ENCODE measurements around the gene INTS15. TPM values are rescaled to one million over a fixed set of nuclear protein-coding genes. Genes with fewer than 3 reads are reported as not detected.
A peak's percentile ranks its signal among the peaks of the same experiment; 100 is the strongest.

Gene INTS15
- total RNA-seq, result 10 to 100 TPM; 21.3 to 34.5 (median 29.7) TPM

DNA sequence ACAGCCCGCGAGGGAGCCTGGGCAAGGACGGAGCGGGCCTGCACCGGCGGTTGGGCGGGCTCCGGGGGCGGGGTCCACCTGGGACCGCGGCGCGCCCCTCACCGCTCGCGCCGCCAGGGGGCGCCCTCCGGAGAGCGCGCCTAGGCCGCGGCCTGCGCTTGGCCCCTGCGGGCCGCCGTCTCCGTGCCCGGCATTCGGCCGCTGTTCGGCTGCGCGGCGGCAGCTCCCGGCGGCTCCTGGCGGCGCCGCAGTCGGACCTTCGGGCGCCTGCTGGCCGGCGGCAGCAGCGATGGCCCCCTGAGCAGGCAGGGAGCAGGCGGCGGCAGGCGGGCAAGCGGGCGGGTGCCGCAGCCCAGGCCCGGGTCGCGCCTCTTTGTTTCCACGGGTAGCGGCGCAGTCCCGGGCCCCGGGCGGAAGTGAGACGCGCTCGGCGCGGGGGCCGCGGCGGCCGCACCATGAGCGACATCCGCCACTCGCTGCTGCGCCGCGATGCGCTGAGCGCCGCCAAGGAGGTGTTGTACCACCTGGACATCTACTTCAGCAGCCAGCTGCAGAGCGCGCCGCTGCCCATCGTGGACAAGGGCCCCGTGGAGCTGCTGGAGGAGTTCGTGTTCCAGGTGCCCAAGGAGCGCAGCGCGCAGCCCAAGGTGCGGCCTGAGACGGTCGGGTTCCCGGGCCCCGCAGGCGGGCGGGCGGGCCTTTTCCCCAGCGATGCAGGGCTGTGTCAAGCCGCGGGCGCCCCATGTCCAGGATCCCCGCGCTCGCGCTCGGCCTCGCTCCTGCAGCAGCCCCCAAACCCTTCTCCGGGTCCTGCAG lies at the start of gene INTS15:
INTS15 (plus strand) TSS at position 193 of the 816 bp plus-strand sequence; CDS start at position 456, 263 bp downstream.
- peak; percentile 30 to 93 for DNase-seq (ENCODE audit: low spot score in 2 of 2)
- TF ChIP-seq POLR2A (IDR thresholded peaks at IDR 0.05), result no peak
- TF ChIP-seq, protein P1, sequence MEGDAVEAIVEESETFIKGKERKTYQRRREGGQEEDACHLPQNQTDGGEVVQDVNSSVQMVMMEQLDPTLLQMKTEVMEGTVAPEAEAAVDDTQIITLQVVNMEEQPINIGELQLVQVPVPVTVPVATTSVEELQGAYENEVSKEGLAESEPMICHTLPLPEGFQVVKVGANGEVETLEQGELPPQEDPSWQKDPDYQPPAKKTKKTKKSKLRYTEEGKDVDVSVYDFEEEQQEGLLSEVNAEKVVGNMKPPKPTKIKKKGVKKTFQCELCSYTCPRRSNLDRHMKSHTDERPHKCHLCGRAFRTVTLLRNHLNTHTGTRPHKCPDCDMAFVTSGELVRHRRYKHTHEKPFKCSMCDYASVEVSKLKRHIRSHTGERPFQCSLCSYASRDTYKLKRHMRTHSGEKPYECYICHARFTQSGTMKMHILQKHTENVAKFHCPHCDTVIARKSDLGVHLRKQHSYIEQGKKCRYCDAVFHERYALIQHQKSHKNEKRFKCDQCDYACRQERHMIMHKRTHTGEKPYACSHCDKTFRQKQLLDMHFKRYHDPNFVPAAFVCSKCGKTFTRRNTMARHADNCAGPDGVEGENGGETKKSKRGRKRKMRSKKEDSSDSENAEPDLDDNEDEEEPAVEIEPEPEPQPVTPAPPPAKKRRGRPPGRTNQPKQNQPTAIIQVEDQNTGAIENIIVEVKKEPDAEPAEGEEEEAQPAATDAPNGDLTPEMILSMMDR (IDR thresholded peaks at IDR 0.05), result no peak
- intact Hi-C loops (cut with DNase I; ENCODE audit: low total_unique reads), result loop anchor here (2.0 kb wide), 1 partner anchor 51 kb away; no protein-coding TSS in a partner anchor
- 0 to 1% methylated on average over 22 to 63 of the region's 107 CpGs for WGBS, 2 donors
- peak within 1 kb of the TSS; percentile 83 for H3K4me3 ChIP-seq (ENCODE audit: low read depth, poor library complexity, severe bottlenecking)

- H3K4me3 ChIP-seq (ENCODE audit: low read depth, poor library complexity, severe bottlenecking), result no peak overlapping the region
- TF ChIP-seq, protein P1 (IDR thresholded peaks at IDR 0.05), result no peak
- TF ChIP-seq POLR2A (IDR thresholded peaks at IDR 0.05), result no peak
- DNase-seq (ENCODE audit: low spot score in 2 of 2), result no peak
- intact Hi-C loops (cut with DNase I; ENCODE audit: low total_unique reads), result no loop called here
- 85 to 100% methylated on average over 1 of the region's 1 CpG for WGBS, 2 donors
Measured at GRCh38 chr7:6542368-6542767, 47.5 kb upstream of the INTS15 start.

GRCh38 chr7:6545398-6546126 lies 44.3 kb upstream of the INTS15 start:
- 73 to 74% methylated on average over 19 to 22 of the region's 22 CpGs for WGBS, 2 donors
- intact Hi-C loops (cut with DNase I; ENCODE audit: low total_unique reads), result no loop called here
- no peak for DNase-seq (ENCODE audit: low spot score in 2 of 2)
- TF ChIP-seq POLR2A (IDR thresholded peaks at IDR 0.05), result no peak
- no peak overlapping the region for H3K4me3 ChIP-seq (ENCODE audit: low read depth, poor library complexity, severe bottlenecking)

DNA sequence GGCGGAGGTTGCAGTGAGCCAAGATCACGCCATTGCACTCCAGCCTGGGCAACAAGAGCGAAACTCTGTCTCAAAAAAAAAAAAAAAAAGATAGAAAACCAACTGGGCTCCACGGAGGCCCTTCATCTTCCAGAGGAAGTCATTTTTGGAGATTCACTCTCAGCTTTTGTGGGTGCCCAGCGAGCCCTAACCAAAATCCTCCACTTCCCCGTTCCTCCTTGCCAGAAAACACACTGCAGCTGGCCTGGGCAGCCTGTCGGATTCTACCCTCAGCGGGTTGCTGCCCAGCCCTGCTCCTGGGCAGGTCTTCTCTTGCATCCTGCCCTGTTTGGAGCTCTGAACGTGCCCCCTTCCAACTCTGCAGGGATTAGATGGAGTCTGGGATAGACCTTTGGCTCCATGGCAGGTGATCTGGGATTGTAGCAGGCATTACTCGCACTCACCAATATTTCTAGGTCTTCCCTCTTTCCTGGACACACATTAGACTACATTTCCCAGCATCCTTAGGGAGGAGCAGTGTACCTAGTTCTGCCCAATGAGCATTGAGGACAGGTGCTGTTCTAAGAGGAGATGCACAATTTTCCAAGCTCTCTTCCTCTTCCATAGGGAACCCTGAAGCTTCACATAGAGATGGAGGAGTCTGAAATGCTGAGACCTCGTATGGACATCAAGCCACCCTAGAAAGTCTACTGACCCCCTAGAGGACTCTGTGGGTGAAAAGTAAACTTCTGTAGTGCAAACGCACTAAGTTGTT lies 43.1 kb upstream of the INTS15 start:
- no peak overlapping the region for H3K4me3 ChIP-seq (ENCODE audit: low read depth, poor library complexity, severe bottlenecking)
- TF ChIP-seq POLR2A (IDR thresholded peaks at IDR 0.05), result no peak
- TF ChIP-seq, protein P1 (IDR thresholded peaks at IDR 0.05), result no peak
- intact Hi-C loops (cut with DNase I; ENCODE audit: low total_unique reads), result no loop called here
- no peak for DNase-seq (ENCODE audit: low spot score in 2 of 2)
- whole genome bisulfite sequencing, 2 donors, result 81 to 83% methylated on average over 12 of the region's 12 CpGs

DNA sequence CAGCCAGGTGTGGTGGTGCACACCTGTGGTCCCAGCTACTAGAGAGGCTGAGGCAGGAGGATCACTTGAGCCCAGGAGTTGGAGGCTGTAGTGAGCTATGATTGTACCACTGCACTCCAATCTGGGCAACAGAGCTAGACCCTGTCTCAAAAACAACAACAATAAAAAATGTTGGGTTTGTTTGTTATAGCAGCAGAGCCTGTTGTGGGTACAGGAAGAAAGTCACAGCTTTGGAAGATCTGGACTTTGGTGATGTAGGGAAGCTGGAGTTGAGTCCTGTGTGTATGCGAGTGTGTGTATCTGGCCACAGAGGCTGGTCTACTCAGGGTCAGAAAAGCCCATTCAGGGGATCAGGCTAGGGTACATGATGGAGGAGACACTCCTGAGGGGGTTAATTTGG lies 42.4 kb upstream of the INTS15 start:
- H3K4me3 ChIP-seq (ENCODE audit: low read depth, poor library complexity, severe bottlenecking), result no peak overlapping the region
- WGBS, 2 donors, result 96% methylated on average over 1 of the region's 1 CpG
- no peak for TF ChIP-seq POLR2A (IDR thresholded peaks at IDR 0.05)
- TF ChIP-seq, protein P1 (IDR thresholded peaks at IDR 0.05), result no peak
- no peak for DNase-seq (ENCODE audit: low spot score in 2 of 2)
- intact Hi-C loops (cut with DNase I; ENCODE audit: low total_unique reads), result no loop called here
